ENCODE results near the gene ALK. TPM values are rescaled to one million over a fixed set of nuclear protein-coding genes. Genes with fewer than 3 reads are reported as not detected.

Gene ALK
- polyA plus RNA-seq, 1 of the 3 experiments (the other 2 are of a cell fraction), result 0.30 TPM

GRCh38 chr2:29617351-29617750 lies 304.0 kb downstream of the ALK start:
- WGBS (ENCODE audit: low lambda C conversion rate), result 46% methylated on average over 3 of the region's 3 CpGs
- CTCF ChIA-PET, result interaction anchor here (1.4 kb wide), 1 partner anchor 11 kb away, joined by 5 read pairs; no protein-coding TSS in a partner anchor
- POLR2A ChIA-PET, result interaction anchor here (1.1 to 2.4 kb wide), 3 partner anchors 33 to 354 kb away, joined by 3 to 11 read pairs (median 4); no protein-coding TSS in a partner anchor

DNA sequence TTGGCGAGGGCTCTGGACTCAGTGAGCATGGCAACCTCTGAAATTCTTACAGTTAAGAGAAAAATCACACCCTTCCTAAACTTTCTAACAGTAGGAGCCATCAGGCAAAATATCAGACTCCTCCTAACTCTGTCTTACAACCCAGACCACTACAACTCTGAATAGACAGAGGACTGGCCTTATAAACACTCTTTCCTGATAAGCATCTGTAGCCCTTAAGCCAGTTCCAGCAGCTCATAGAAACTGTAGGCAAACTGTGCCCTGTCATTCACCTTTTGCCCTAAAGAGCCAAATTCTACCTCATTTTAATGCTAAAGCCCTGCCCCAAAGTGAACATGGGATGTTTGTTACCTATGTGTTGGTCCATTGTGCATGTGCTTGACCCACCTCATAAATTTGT lies 304.8 kb downstream of the ALK start:
- Histone ChIP-seq H3K4me3 (ENCODE audit: low read depth in 2 of 2, low read length in 1 of 2) (no peak overlapping the region), H3K4me2 (no peak overlapping the region), H3K4me1 (ENCODE audit: control insufficient read depth in 1 of 2, insufficient read depth in 2 of 2, low read depth in 1 of 2, low read length in 1 of 2) (peaks cover 0 to 79% of the 10 kb centered on the region in 2 experiments; a peak in 2 of 4 replicates), H2AFZ (ENCODE audit: low read depth) (no peak overlapping the region), H3F3A (replicated peaks; ENCODE audit: insufficient read depth) (no peaks in the 10 kb centered on the region), H4K20me1 (ENCODE audit: insufficient read depth) (no peaks in the 10 kb centered on the region), H3K79me2 (ENCODE audit: insufficient read depth) (no peaks in the 10 kb centered on the region), H3K9me2 (no peaks in the 10 kb centered on the region), H3K27me3 (ENCODE audit: insufficient read depth) (no peaks in the 10 kb centered on the region), H3K9ac (no peak overlapping the region), H3K9me3 (no peaks in the 10 kb centered on the region), H3K36me3 (replicated peaks in 1 of 2; ENCODE audit: control insufficient read depth in 1 of 2, insufficient read depth in 2 of 2, low read length in 1 of 2) (no peaks in the 10 kb centered on the region), H3K27ac (ENCODE audit: low read depth in 2 of 2, low read length in 1 of 2) (peak overlapping the region in 1 of 2 experiments; percentile 99; a peak in 2 of 4 replicates)
- 33% methylated on average over 1 of the region's 1 CpG for WGBS (ENCODE audit: low lambda C conversion rate)
- ChIA-PET CTCF (interaction anchor here (1.4 kb wide), 1 partner anchor 12 kb away, joined by 5 read pairs; no protein-coding TSS in a partner anchor), POLR2A (interaction anchor here (1.1 to 2.4 kb wide), 3 partner anchors 34 to 354 kb away, joined by 3 to 11 read pairs (median 4); no protein-coding TSS in a partner anchor)
- DNase-seq, result peak; percentile 41
- TF ChIP-seq GATA2 (CRISPR knock-in tag; IDR thresholded peaks at IDR 0.05), result peak; percentile 95
- TF ChIP-seq, protein P1, sequence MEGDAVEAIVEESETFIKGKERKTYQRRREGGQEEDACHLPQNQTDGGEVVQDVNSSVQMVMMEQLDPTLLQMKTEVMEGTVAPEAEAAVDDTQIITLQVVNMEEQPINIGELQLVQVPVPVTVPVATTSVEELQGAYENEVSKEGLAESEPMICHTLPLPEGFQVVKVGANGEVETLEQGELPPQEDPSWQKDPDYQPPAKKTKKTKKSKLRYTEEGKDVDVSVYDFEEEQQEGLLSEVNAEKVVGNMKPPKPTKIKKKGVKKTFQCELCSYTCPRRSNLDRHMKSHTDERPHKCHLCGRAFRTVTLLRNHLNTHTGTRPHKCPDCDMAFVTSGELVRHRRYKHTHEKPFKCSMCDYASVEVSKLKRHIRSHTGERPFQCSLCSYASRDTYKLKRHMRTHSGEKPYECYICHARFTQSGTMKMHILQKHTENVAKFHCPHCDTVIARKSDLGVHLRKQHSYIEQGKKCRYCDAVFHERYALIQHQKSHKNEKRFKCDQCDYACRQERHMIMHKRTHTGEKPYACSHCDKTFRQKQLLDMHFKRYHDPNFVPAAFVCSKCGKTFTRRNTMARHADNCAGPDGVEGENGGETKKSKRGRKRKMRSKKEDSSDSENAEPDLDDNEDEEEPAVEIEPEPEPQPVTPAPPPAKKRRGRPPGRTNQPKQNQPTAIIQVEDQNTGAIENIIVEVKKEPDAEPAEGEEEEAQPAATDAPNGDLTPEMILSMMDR (IDR thresholded peaks at IDR 0.05), result no peak
- TF ChIP-seq JUND (IDR thresholded peaks at IDR 0.05), result no peak
- no peak for TF ChIP-seq RXRA (IDR thresholded peaks at IDR 0.05; ENCODE audit: borderline replicate concordance, low read depth)
- TF ChIP-seq NRF1 (IDR thresholded peaks at IDR 0.05; ENCODE audit: low read depth, low read length), result no peak
- TF ChIP-seq EZH2phosphoT487 (IDR thresholded peaks at IDR 0.05; ENCODE audit: borderline replicate concordance, low read depth), result no peak
- TF ChIP-seq CHD2 (IDR thresholded peaks at IDR 0.05; ENCODE audit: low read length, partially characterized antibody), result no peak
- TF ChIP-seq POLR2AphosphoS5 (IDR thresholded peaks at IDR 0.05; ENCODE audit: low read depth, low read length), result no peak
- no peak for TF ChIP-seq ZBTB33 (IDR thresholded peaks at IDR 0.05; ENCODE audit: borderline replicate concordance, low read depth)
- TF ChIP-seq FOSL2 (IDR thresholded peaks at IDR 0.05; ENCODE audit: borderline replicate concordance, low read depth), result no peak
- TF ChIP-seq EP300 (IDR thresholded peaks at IDR 0.05; ENCODE audit: borderline replicate concordance in 1 of 2, low read depth in 1 of 2, low read length in 1 of 2), result peak in 1 of 2 experiments; percentile 85; a peak in 2 of 4 replicates
- TF ChIP-seq YY1 (IDR thresholded peaks at IDR 0.05; ENCODE audit: low read depth), result no peak
- no peak for TF ChIP-seq TCF12 (IDR thresholded peaks at IDR 0.05)
- TF ChIP-seq NFIC (IDR thresholded peaks at IDR 0.05; ENCODE audit: borderline replicate concordance), result no peak
- no peak for TF ChIP-seq SIN3A (IDR thresholded peaks at IDR 0.05; ENCODE audit: borderline replicate concordance, low read depth, low read length)
- 0 out of 2 replicates have a peak, but pooled peaks have one; percentile 44 for TF ChIP-seq FOXJ3 (CRISPR knock-in tag; IDR thresholded peaks at IDR 0.05)
- TF ChIP-seq GABPA (IDR thresholded peaks at IDR 0.05; ENCODE audit: low read depth), result no peak
- TF ChIP-seq RFX5 (IDR thresholded peaks at IDR 0.05; ENCODE audit: low read length), result no peak; the same call in 1 of the 2 replicates
- TF ChIP-seq TAF1 (IDR thresholded peaks at IDR 0.05; ENCODE audit: borderline replicate concordance, low read depth, low read length), result no peak
- TF ChIP-seq RAD21 (IDR thresholded peaks at IDR 0.05; ENCODE audit: low read length), result peak; percentile 16; the same call in 1 of the 2 replicates
- no peak for TF ChIP-seq TEAD4 (IDR thresholded peaks at IDR 0.05; ENCODE audit: borderline replicate concordance, insufficient read depth)
- TF ChIP-seq PBX3 (IDR thresholded peaks at IDR 0.05), result no peak

More at GRCh38 chr2:29617351-29617750, 304.0 kb downstream of the ALK start:
- Histone ChIP-seq H3K4me2 (no peak overlapping the region), H3K9ac (no peak overlapping the region), H3K36me3 (replicated peaks in 1 of 2; ENCODE audit: control insufficient read depth in 1 of 2, insufficient read depth in 2 of 2, low read length in 1 of 2) (no peaks in the 10 kb centered on the region), H3K27me3 (ENCODE audit: insufficient read depth) (no peaks in the 10 kb centered on the region), H3K4me3 (ENCODE audit: low read depth in 2 of 2, low read length in 1 of 2) (no peak overlapping the region), H3K9me2 (no peaks in the 10 kb centered on the region), H3K9me3 (no peaks in the 10 kb centered on the region), H4K20me1 (ENCODE audit: insufficient read depth) (no peaks in the 10 kb centered on the region), H3K27ac (ENCODE audit: low read depth in 2 of 2, low read length in 1 of 2) (peak overlapping the region in 1 of 2 experiments; percentile 99; a peak in 2 of 4 replicates), H3K79me2 (ENCODE audit: insufficient read depth) (no peaks in the 10 kb centered on the region), H2AFZ (ENCODE audit: low read depth) (no peak overlapping the region), H3F3A (replicated peaks; ENCODE audit: insufficient read depth) (no peaks in the 10 kb centered on the region), H3K4me1 (ENCODE audit: control insufficient read depth in 1 of 2, insufficient read depth in 2 of 2, low read depth in 1 of 2, low read length in 1 of 2) (peaks cover 0 to 73% of the 10 kb centered on the region in 2 experiments; a peak in 2 of 4 replicates)
- no peak for DNase-seq
- no peak for TF ChIP-seq EP300 (IDR thresholded peaks at IDR 0.05; ENCODE audit: borderline replicate concordance in 1 of 2, low read depth in 1 of 2, low read length in 1 of 2)
- TF ChIP-seq FOXJ3 (CRISPR knock-in tag; IDR thresholded peaks at IDR 0.05), result no peak
- no peak for TF ChIP-seq FOXM1 (IDR thresholded peaks at IDR 0.05; ENCODE audit: low read depth)
